Measurements from ENCODE around the gene CFDP1.

The CFDP1 gene

GRCh38 chr16:75402821-75403475 is 30.4 kb downstream of the CFDP1 start:
- no peaks in the 10 kb centered on the region; the same call in 1 of the 2 replicates for H4K20me1 ChIP-seq (ENCODE audit: insufficient read depth, low read length)
- H3K4me2 ChIP-seq (ENCODE audit: low read length) = no peak overlapping the region
- H3K4me3 ChIP-seq (ENCODE audit: low read length) = no peak overlapping the region
- H3K4me1 ChIP-seq (ENCODE audit: low read length) = no peaks in the 10 kb centered on the region
- H3K79me2 ChIP-seq (ENCODE audit: low read length) = no peaks in the 10 kb centered on the region
- H3K36me3 ChIP-seq (replicated peaks; ENCODE audit: low read depth, low read length) = no peaks in the 10 kb centered on the region
- no peaks in the 10 kb centered on the region for H3K9me3 ChIP-seq (ENCODE audit: insufficient read depth, low read length)
- TF ChIP-seq EZH2phosphoT487 (IDR thresholded peaks at IDR 0.05; ENCODE audit: low read depth) (no peak), CTCF (IDR thresholded peaks at IDR 0.05; ENCODE audit: low read depth, low read length) (peak; percentile 63)
- no peak overlapping the region for H3K9ac ChIP-seq (ENCODE audit: low read length)
- H3K27me3 ChIP-seq (ENCODE audit: low read depth, low read length) = no peaks in the 10 kb centered on the region
- no peak overlapping the region for H3K27ac ChIP-seq (ENCODE audit: low read length)
- no peak overlapping the region for H2AFZ ChIP-seq (ENCODE audit: low read depth, low read length)

GRCh38 chr16:75402159-75402820 is 31.0 kb downstream of the CFDP1 start:
- TF ChIP-seq CTCF (IDR thresholded peaks at IDR 0.05; ENCODE audit: low read depth, low read length) (no peak), EZH2phosphoT487 (IDR thresholded peaks at IDR 0.05; ENCODE audit: low read depth) (no peak)
- Histone ChIP-seq H3K9ac (ENCODE audit: low read length) (no peak overlapping the region), H3K27me3 (ENCODE audit: low read depth, low read length) (no peaks in the 10 kb centered on the region), H3K4me1 (ENCODE audit: low read length) (no peaks in the 10 kb centered on the region), H4K20me1 (ENCODE audit: insufficient read depth, low read length) (no peaks in the 10 kb centered on the region; the same call in 1 of the 2 replicates), H3K4me2 (ENCODE audit: low read length) (no peak overlapping the region), H2AFZ (ENCODE audit: low read depth, low read length) (no peak overlapping the region), H3K27ac (ENCODE audit: low read length) (no peak overlapping the region), H3K36me3 (replicated peaks; ENCODE audit: low read depth, low read length) (no peaks in the 10 kb centered on the region), H3K9me3 (ENCODE audit: insufficient read depth, low read length) (no peaks in the 10 kb centered on the region), H3K79me2 (ENCODE audit: low read length) (no peaks in the 10 kb centered on the region), H3K4me3 (ENCODE audit: low read length) (no peak overlapping the region)

- TF ChIP-seq CTCF (IDR thresholded peaks at IDR 0.05; ENCODE audit: low read depth, low read length) (no peak), EZH2phosphoT487 (IDR thresholded peaks at IDR 0.05; ENCODE audit: low read depth) (no peak)
- Histone ChIP-seq H3K27me3 (ENCODE audit: low read depth, low read length) (no peaks in the 10 kb centered on the region), H3K27ac (ENCODE audit: low read length) (no peak overlapping the region), H3K4me2 (ENCODE audit: low read length) (no peak overlapping the region), H3K36me3 (replicated peaks; ENCODE audit: low read depth, low read length) (no peaks in the 10 kb centered on the region), H3K4me3 (ENCODE audit: low read length) (no peak overlapping the region), H3K79me2 (ENCODE audit: low read length) (no peaks in the 10 kb centered on the region), H2AFZ (ENCODE audit: low read depth, low read length) (no peak overlapping the region), H3K4me1 (ENCODE audit: low read length) (no peaks in the 10 kb centered on the region), H3K9ac (ENCODE audit: low read length) (no peak overlapping the region), H3K9me3 (ENCODE audit: insufficient read depth, low read length) (no peaks in the 10 kb centered on the region), H4K20me1 (ENCODE audit: insufficient read depth, low read length) (no peaks in the 10 kb centered on the region; the same call in 1 of the 2 replicates)
These were observed 31.6 kb downstream of the CFDP1 start for GRCh38 chr16:75401691-75402090.

- Histone ChIP-seq H3K4me2 (ENCODE audit: low read length) (no peak overlapping the region), H2AFZ (ENCODE audit: low read depth, low read length) (no peak overlapping the region), H3K4me1 (ENCODE audit: low read length) (no peaks in the 10 kb centered on the region), H3K9ac (ENCODE audit: low read length) (no peak overlapping the region), H3K79me2 (ENCODE audit: low read length) (no peaks in the 10 kb centered on the region), H4K20me1 (ENCODE audit: insufficient read depth, low read length) (no peaks in the 10 kb centered on the region; the same call in 1 of the 2 replicates), H3K4me3 (ENCODE audit: low read length) (no peak overlapping the region), H3K9me3 (ENCODE audit: insufficient read depth, low read length) (no peaks in the 10 kb centered on the region), H3K27ac (ENCODE audit: low read length) (no peak overlapping the region), H3K36me3 (replicated peaks; ENCODE audit: low read depth, low read length) (peaks cover 7% of the 10 kb centered on the region), H3K27me3 (ENCODE audit: low read depth, low read length) (no peaks in the 10 kb centered on the region)
- no peak for TF ChIP-seq CTCF (IDR thresholded peaks at IDR 0.05; ENCODE audit: low read depth, low read length)
- TF ChIP-seq EZH2phosphoT487 (IDR thresholded peaks at IDR 0.05; ENCODE audit: low read depth) = no peak
These were observed 35.0 kb downstream of the CFDP1 start for GRCh38 chr16:75398333-75398732.

All from OCI-LY3 (cell line).